GM21576 (cell line): ENCODE measurements around the gene TMA7.

Experiments
- ATAC-seq: cut with Tn5 transposase; IDR thresholded peaks from one replicate; pipeline ENCODE4 v1.9.1; 2021; ENCODE audit warnings: mild to moderate bottlenecking, moderate library complexity; ENCODE audit not compliant: unreplicated experiment

TMA7 gene

DNA sequence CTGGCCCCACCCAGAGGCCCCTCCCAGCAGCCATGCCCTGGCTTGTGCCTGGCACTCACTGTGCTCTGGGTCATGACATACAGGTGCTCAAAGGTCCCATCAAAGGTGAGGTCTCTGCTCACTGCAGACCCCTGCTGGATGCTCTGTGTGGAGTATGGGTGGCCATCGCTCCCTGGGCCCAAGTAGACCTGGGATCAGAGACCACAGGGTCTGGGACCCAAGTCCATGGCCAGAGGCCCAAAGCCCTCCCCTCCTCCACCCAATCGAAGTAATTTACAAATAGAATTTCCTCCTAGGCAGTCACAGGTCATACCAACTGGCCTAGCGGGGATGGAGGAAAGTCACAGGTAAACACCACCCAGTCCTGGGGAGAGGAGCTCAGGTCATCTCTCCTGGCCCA, 17.8 kb upstream of the TMA7 start:
- ATAC-seq: no peak

GRCh38 chr3:48422681-48423080, 17.4 kb upstream of the TMA7 start:
- no peak for ATAC-seq

DNA sequence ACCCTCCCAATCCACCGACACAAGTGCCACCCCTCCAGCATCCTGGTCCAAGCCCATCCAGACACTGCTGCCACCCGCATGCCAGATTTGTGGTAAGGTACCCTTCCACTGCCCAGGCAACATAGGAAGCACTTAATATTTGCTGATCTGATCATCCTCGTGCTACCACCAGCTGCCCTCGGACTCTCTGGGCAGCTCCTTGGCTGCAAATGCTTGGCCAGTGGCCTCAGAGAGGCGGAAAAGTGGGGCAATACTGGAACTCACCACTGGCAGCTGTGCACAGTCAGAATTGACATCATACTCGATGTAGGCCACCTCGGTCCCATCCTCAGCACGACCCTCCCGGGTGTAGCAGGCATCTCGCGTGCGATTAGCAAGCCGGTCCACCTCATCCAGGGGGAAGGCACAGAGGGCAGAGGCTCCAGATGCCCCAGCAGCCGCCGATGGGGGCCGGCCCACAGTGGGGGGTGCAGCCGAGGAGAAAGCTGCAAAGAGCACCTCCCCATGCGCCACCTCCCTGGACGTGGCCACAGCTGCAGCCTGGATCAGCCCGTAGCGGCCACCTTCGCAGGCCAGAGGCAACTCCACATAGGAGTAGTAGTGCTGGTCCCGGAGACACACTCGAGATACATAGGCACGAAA, 16.7 kb upstream of the TMA7 start:
- no peak for ATAC-seq

DNA sequence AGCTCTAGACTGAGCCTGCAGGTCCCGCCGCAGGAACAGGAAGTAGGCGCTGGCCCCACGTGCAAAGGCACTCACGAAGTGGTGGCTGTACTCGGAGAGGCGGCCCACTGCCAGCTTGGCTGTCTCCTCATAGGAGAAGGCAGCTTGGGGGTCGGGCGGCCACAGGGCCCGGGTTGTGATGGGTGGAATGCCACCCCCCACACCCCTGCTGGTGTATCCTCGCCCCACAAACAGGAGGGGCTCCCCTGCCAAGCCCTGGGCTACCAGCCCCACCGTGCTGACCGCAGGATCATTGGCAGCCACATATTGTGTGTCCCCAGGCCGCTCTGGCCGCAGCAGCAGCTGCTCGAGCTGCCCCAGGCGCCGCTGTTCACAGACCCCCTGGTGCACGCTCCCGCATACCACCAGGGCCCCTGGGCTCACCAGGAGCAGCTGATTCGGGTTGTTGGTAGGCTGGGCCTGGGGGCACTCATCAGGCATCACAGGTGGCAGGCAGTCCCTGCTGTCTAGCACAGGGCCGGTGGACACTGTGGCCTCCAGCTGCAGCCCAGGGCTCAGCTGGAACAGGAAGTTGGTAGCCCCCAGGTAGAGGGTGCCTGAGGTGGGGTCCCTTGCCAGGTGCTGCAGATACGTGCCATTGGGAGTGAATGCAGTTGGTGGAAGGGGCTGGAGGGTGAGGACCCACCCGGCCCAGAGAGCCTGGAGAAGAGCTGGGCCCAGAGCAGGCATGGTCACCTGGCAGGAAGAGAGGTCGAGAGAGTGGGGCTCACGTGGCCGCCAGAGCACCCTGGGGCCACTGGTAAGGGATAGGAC, 16.0 kb upstream of the TMA7 start:
- no peak for ATAC-seq

DNA sequence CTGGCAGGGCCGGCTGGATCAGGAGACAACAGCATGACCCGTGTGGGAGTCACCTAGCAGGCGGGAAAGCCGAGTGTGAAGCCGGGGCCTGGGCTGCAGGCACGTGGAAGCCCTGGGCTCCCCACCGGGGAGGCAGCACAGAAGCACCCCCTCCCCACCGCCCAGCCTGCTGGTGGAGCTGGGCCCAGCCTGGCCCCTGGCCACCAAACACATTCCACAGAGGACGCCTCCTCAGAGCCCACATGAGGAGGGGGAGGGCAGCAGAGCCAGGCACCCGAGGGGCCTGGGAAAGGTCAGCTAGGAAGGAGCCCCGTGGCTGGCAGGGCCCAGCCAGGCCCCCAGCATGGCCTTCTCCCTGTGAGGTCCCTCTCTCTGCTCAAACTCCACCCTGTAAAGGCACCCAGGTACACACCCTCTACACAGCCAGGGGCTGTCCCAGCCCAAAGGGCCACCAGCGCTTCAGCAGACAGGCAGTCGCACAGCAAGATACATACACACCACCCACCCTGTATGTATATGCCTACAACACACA, 14.7 kb upstream of the TMA7 start:
- no peak for ATAC-seq

- no peak for ATAC-seq
These were observed 13.6 kb upstream of the TMA7 start for GRCh38 chr3:48426401-48426909.

DNA sequence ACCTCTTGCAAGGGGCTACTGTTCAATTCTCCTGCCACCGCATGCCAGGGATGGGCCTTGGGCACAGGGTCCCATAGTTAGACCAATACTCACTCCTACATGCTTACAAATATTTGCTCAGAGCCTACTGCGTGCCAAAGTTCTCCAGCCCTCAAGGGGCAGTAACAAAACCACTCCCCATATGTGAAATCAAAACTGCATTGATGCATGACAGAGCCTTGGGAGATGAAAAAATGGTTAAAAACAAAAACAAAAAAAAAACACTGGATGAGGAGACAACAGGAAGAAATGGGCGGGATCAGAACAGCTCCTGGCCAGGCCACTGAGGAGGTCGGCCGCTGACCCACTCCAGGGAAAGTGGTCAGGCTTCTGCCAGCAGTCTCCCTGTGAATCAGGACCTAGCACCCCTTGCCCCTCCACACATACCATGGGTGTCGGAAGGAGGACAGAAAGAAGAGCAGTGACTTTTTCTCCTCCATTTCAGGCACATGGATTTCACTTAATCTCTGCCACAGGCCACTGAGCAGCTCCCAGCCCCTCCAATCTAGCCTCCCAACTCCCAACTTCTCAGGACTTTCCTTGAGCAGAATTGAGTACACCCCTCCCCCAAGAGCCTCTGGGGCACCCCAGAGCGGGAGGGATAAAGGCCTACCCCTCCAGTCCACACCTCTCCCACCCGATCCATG, 13.0 kb upstream of the TMA7 start:
- ATAC-seq: no peak

DNA sequence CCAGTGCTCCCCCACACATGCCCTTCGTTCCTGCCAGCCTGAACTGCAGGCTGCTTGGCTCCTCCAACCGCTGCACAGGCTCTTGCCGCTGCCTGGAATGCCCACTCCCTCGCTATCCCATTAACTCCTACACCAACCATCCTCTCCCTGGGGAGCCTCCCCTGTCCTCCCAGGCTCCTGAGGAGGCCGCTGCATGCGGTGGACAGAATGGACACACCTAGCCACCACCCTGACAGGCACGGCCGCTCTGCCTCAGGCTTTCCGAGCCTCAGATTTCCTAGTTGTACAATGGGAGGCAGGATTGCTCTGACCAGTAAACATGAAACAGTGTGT, 12.5 kb upstream of the TMA7 start:
- no peak for ATAC-seq

GRCh38 chr3:48428088-48428571, 11.9 kb upstream of the TMA7 start:
- ATAC-seq: no peak

- ATAC-seq: no peak
These were observed 11.3 kb upstream of the TMA7 start for GRCh38 chr3:48428572-48429316.

DNA sequence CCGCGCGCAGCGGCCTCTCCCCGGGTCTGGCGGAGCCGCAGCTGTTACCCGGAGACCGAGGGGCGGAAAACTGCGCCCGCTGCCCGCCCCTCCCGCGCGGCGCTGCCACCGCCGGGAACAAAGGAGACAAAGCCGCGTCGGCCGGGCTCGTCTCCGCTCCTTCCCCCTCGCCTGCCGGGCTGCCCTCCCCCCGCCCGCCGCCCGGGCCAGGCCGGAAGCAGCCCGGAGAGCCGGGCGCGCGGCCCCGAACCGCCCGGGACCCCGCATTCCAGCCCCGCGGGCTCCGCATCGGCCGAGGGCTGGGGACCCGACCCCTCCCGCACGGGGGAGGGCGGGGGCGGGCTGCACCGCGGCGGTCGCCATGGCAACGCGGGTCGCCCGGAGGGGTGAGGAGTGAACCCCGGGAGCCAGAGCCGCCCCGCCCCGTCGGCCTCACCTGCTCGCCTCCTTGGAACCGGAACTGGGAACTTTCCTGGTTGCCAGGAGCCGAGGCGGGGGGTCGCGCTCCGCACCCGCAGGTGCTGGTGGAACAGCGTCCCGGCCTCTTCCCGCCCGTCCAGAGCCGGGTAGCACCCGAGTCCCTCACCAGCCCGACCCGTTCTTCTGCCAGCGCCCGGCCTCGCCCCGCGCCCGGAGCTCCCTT, 10.6 kb upstream of the TMA7 start:
- no peak for ATAC-seq

- ATAC-seq: no peak
These were observed 9.9 kb upstream of the TMA7 start, which contains the start of gene PLXNB1 for GRCh38 chr3:48429960-48430707. Gene PLXNB1 (minus strand): TSS chr3:48430086. CDS start chr3:48424611, 5,475 bp downstream.

DNA sequence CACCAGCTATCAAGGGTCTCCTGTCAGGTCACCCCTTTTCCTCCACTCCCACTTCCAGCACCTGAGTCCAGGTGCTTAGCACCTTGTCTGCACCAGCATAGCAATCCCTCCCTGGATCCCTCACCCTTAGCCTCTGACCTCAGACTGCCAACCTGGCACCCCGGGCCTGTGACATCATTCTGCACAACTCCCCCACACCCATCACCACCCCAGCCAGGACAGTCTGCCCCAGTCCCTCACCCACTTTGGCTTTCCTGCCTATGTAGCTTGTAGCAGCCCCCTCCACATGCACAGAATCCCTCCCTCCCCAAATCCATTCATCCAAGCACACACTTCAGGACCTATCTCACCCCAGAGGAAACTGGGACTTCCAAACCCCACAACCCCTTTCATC, 9.4 kb upstream of the TMA7 start:
- ATAC-seq: no peak

GRCh38 chr3:48431224-48432029, 8.6 kb upstream of the TMA7 start:
- ATAC-seq: no peak

- ATAC-seq: no peak
These were observed 7.4 kb upstream of the TMA7 start for GRCh38 chr3:48432411-48433371.

- no peak for ATAC-seq
These were observed 6.5 kb upstream of the TMA7 start for GRCh38 chr3:48433472-48434118.

DNA sequence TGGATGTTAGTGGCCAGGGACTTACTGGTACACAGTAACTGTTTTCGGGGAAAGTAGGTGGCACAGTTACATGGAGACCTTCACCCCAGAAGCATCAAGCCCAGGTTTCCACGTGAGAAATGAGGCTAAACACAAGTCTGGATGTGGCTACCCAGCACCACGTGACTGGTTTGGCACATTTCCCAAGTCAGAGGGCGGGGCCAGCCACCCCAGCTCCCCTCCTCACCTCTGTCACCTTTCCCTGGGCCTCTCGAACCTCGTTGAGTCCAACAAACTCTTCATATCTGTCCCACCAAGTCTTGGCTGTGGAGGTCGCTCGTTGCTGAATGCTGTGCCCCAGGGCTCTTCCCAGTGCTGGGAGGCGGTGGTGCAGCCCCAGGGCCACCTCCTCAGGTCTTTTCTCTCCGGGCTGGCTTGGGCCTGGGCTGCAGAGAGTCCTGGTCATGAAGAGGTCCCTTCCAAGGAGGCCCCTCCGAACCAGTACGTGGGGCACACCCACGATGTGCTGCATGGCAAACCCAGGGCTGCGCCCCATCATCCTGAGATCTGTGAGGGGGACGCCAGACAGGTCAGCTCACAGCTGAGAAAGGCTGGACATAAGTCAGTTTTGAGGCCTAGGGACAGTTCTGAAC, 5.3 kb upstream of the TMA7 start:
- no peak for ATAC-seq
